HepG2 (cell line): ENCODE measurements around the gene COL6A6. TPM values are rescaled to one million over a fixed set of nuclear protein-coding genes. Genes with fewer than 3 reads are reported as not detected.

Experiments used
- ATAC-seq: fragments of 200-7000 bp; cut with Tn5 transposase; 3 replicates; pipeline ENCODE4 v1.9.1; 2020; ENCODE audit warnings: mild to moderate bottlenecking, moderate library complexity
- BruUV-seq: library from RNA; stranded (reverse); fragments of 400-500 nt; replicated peaks from 2 replicates; lab custom pipeline; 2021; lab: Mats Ljungman, UMichigan
- CTCF ChIA-PET: fragments of 300-600 bp; formaldehyde crosslinking; extraction: SDS; loops from one replicate; lab custom pipeline; 2021; ENCODE audit warnings: low total read pairs, inconsistent platforms, low intra/inter-chr PET ratio; lab: Yijun Ruan, JAX
- POLR2A ChIA-PET: fragments of 350-600 bp; sonication (Branson Sonifier 250); formaldehyde crosslinking; loops from one replicate; lab custom pipeline; 2020; ENCODE audit warnings: antibody characterized with exemption, inconsistent platforms; lab: Yijun Ruan, JAX
- DNase-seq: peaks from one replicate; pipeline ENCODE4 v3.0.0-alpha.2; 2015; ENCODE audit warnings: low spot score
- FAIRE-seq: peaks from 3 replicates; lab custom pipeline; 2011; peaks lifted over from hg19 to GRCh38; lab: Jason Lieb, UNC
- H2AFZ ChIP-seq: one replicate; pipeline ENCODE4 v1.6.1; 2011; ENCODE audit warnings: low read length, inconsistent platforms
- H3K27ac ChIP-seq: fragments of 300-600 bp; 3 replicates; pipeline ENCODE4 v1.8.0; 2011; ENCODE audit warnings: mixed run types, mild to moderate bottlenecking, mixed read lengths, low read length, inconsistent platforms; ENCODE audit not compliant: insufficient read depth; ENCODE audit errors: extremely low read length
- H3K27me3 ChIP-seq, 2 experiments: fragments of 200-600 bp in 1 of 2; 2 replicates in 1 of 2; 3 replicates in 1 of 2; pipeline versions ENCODE4 v1.6.0 to v1.8.0; 2011; ENCODE audit warnings: low read length in 2 of 2, mild to moderate bottlenecking in 2 of 2, moderate library complexity in 2 of 2, inconsistent platforms in 1 of 2; ENCODE audit not compliant: insufficient read depth in 2 of 2, control insufficient read depth in 1 of 2
- H3K36me3 ChIP-seq, 2 experiments: fragments of 200-600 bp in 1 of 2; replicated peaks in 1 of 2; 2 replicates in 1 of 2; 3 replicates in 1 of 2; pipeline versions ENCODE4 v1.5.1 to v1.8.0; 2011; ENCODE audit warnings: low read length in 2 of 2, inconsistent platforms in 1 of 2; ENCODE audit not compliant: insufficient read depth in 2 of 2, control insufficient read depth in 1 of 2
- H3K4me1 ChIP-seq: 2 replicates; pipeline ENCODE4 v1.5.1; 2012; ENCODE audit warnings: low read length, inconsistent platforms; ENCODE audit not compliant: insufficient read depth
- H3K4me2 ChIP-seq: 2 replicates; pipeline ENCODE4 v1.6.0; 2011; ENCODE audit warnings: low read depth, low read length, inconsistent platforms
- H3K4me3 ChIP-seq, 3 experiments: fragments of 200-600 bp in 1 of 3; sonication (generic), shearing (Covaris generic) in 1 of 3; replicated peaks in 1 of 3; 2 replicates each; pipeline ENCODE4 v1.5.1; 2011 to 2016; ENCODE audit warnings: low read length in 3 of 3, inconsistent platforms in 2 of 3, low read depth in 2 of 3, mild to moderate bottlenecking in 2 of 3, control low read depth in 1 of 3, mixed read lengths in 1 of 3; ENCODE audit not compliant: insufficient read depth in 1 of 3
- H3K79me2 ChIP-seq: one replicate; pipeline ENCODE4 v1.6.1; 2011; ENCODE audit warnings: low read length, inconsistent platforms; ENCODE audit not compliant: insufficient read depth
- H3K9ac ChIP-seq: 2 replicates; pipeline ENCODE4 v1.6.0; 2011; ENCODE audit warnings: mild to moderate bottlenecking, low read depth, low read length, inconsistent platforms; ENCODE audit not compliant: insufficient read depth
- H3K9me3 ChIP-seq: 2 replicates; pipeline ENCODE4 v1.5.1; 2012; ENCODE audit warnings: mild to moderate bottlenecking, low read length
- H4K20me1 ChIP-seq: 2 replicates; pipeline ENCODE4 v1.6.0; 2011; ENCODE audit warnings: inconsistent platforms, mild to moderate bottlenecking, low read length, moderate library complexity; ENCODE audit not compliant: insufficient read depth
- AKNA ChIP-seq: sonication (generic); formaldehyde crosslinking; IDR thresholded peaks from 2 replicates; pipeline ENCODE4 v1.4.0; 2020; ENCODE audit warnings: missing genetic modification reagents, borderline replicate concordance
- ATF4 ChIP-seq, 2 experiments: fragments of 450-650 bp in 1 of 2; sonication (generic) in 1 of 2; formaldehyde crosslinking; IDR thresholded peaks; 2 replicates each; pipeline versions ENCODE4 v1.5.0 to v1.8.0; 2020 to 2022; ENCODE audit warnings: mild to moderate bottlenecking in 1 of 2, missing genetic modification reagents in 1 of 2
- HCFC1 ChIP-seq: fragments of 150-350 bp; IDR thresholded peaks from 2 replicates; pipeline ENCODE4 v1.6.1; 2014; ENCODE audit warnings: low read depth, low read length
- MTF1 ChIP-seq: sonication (generic); formaldehyde crosslinking; IDR thresholded peaks from 2 replicates; pipeline ENCODE4 v1.5.0; 2020; ENCODE audit warnings: missing genetic modification reagents
- SIX1 ChIP-seq: sonication (generic); formaldehyde crosslinking; IDR thresholded peaks from 2 replicates; pipeline ENCODE4 v1.4.0; 2020; ENCODE audit warnings: missing genetic modification reagents, borderline replicate concordance
- SYNCRIP ChIP-seq: fragments of 200-400 bp; formaldehyde crosslinking; IDR thresholded peaks from 2 replicates; pipeline ENCODE4 v1.6.1; 2018; ENCODE audit warnings: mild to moderate bottlenecking, low read depth, low read length; ENCODE audit not compliant: insufficient read depth
- ZNF513 ChIP-seq: sonication (generic); formaldehyde crosslinking; conservative IDR thresholded peaks from 2 replicates; pipeline ENCODE4 v1.5.0; 2020; ENCODE audit warnings: missing genetic modification reagents
- ZNF614 ChIP-seq: IDR thresholded peaks from 2 replicates; pipeline ENCODE4 v1.6.1; 2018; ENCODE audit warnings: missing biosample characterization, missing genetic modification reagents, inconsistent platforms, borderline replicate concordance
- ZNF879 ChIP-seq: sonication (generic); formaldehyde crosslinking; IDR thresholded peaks from 2 replicates; pipeline ENCODE4 v1.8.1; 2023; ENCODE audit warnings: missing genetic modification reagents
- WGBS: methylation state at CpG from one replicate; pipeline ENCODE4 v1.1.6; 2017; ENCODE audit warnings: low lambda C conversion rate; 5-methylcytosine and 5-hydroxymethylcytosine counted together
- in situ Hi-C: cut with HindIII; loops from 2 replicates; pipeline ENCODE4 v1.10.0; 2017; ENCODE audit warnings: low pct_unique_long_range_greater_than_20kb; ENCODE audit not compliant: extremely low pct_ligation_motif_present
- intact Hi-C: fragments of 100-400 bp; cut with micrococcal nuclease; formaldehyde crosslinking; loops from one replicate; pipeline ENCODE4 v1.10.0; 2022; ENCODE audit not compliant: unreplicated experiment
- polyA plus RNA-seq, 8 experiments: library from polyadenylated mRNA; depleted of rRNA in 3 of 8; stranded (reverse) in 7 of 8; unstranded in 1 of 8; fragments of >200 nt; fragmentation: Illumina TruSeq in 4 of 8; extraction: Trizol in 4 of 8; gene quantifications; 2 replicates each; pipeline versions ENCODE4 v1.2.1 to v1.2.3, GENCODE V29; 2011 to 2016; ENCODE audit warnings: low read depth in 4 of 8, missing spikeins in 1 of 8, mixed read lengths in 1 of 8; ENCODE audit not compliant: insufficient read depth in 1 of 8
- total RNA-seq, 5 experiments: library from RNA; depleted of rRNA; stranded (reverse); fragments of >200 nt; fragmentation: Illumina TruSeq; extraction: Trizol; gene quantifications; 2 replicates each; pipeline ENCODE4 v1.2.3, GENCODE V29; 2016; ENCODE audit warnings: low read depth in 1 of 5

Gene COL6A6
- total and polyA plus RNA-seq, 2 of the 13 experiments (the other 11 are each of a cell fraction or from before 2014, with no cell fraction given): not detected

GRCh38 chr3:130516645-130517512, at the start of gene COL6A6 (continued):
- TF ChIP-seq ZNF513 (CRISPR knock-in tag): no peak
- TF ChIP-seq AKNA (CRISPR knock-in tag): no peak
- no peak for TF ChIP-seq HCFC1

GRCh38 chr3:130468311-130468710, 48.7 kb upstream of the COL6A6 start:
- ChIA-PET CTCF (no interaction called here), POLR2A (no interaction called here)
- intact Hi-C loops: no loop called here

More at GRCh38 chr3:130468311-130468710, 48.7 kb upstream of the COL6A6 start:
- TF ChIP-seq SIX1 (CRISPR knock-in tag) (no peak), ZNF614 (CRISPR knock-in tag) (no peak), ATF4 (CRISPR knock-in tag; IDR thresholded peaks at IDR 0.05) (no peak), ZNF879 (CRISPR knock-in tag) (no peak), SYNCRIP (no peak), MTF1 (no peak)
- Histone ChIP-seq H3K27me3 (no peaks in the 10 kb centered on the region), H3K79me2 (no peaks in the 10 kb centered on the region), H3K36me3 (no peaks in the 10 kb centered on the region), H3K4me1 (no peaks in the 10 kb centered on the region), H4K20me1 (no peaks in the 10 kb centered on the region), H3K9me3 (no peaks in the 10 kb centered on the region), H3K27ac (no peak overlapping the region), H2AFZ (no peak overlapping the region), H3K4me3 (no peak overlapping the region), H3K9ac (no peak overlapping the region), H3K4me2 (no peak overlapping the region)
- no TSS peak for BruUV-seq
- in situ Hi-C loops: no loop called here
- ATAC-seq (no peak), DNase-seq (no peak), FAIRE-seq (no peak)
- WGBS: 50% methylated on average over 1 of the region's 1 CpG
